ENCODE measurements around the gene SLC35E4.

The SLC35E4 gene

DNA sequence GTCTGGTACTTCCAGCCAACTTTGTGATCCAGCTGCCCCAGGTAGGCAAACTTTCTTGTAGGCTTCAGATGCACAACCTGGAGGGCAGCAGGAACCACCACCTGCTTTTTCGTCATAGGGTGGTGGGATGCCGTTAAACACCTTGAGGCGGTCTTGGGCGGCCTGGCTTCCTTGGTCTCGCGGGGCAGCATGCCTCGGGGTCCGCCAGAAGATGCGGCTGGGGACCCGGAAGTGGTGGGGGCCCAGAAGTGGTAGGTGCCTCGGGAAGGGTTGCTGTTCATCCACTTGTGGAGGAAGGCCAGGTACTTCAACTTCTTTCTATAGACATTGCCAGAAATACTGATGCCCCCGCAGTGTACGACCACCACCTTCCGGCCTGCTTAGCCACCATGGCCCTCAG, 18.8 kb downstream of the SLC35E4 start:
- TF ChIP-seq, protein P1, sequence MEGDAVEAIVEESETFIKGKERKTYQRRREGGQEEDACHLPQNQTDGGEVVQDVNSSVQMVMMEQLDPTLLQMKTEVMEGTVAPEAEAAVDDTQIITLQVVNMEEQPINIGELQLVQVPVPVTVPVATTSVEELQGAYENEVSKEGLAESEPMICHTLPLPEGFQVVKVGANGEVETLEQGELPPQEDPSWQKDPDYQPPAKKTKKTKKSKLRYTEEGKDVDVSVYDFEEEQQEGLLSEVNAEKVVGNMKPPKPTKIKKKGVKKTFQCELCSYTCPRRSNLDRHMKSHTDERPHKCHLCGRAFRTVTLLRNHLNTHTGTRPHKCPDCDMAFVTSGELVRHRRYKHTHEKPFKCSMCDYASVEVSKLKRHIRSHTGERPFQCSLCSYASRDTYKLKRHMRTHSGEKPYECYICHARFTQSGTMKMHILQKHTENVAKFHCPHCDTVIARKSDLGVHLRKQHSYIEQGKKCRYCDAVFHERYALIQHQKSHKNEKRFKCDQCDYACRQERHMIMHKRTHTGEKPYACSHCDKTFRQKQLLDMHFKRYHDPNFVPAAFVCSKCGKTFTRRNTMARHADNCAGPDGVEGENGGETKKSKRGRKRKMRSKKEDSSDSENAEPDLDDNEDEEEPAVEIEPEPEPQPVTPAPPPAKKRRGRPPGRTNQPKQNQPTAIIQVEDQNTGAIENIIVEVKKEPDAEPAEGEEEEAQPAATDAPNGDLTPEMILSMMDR (conservative IDR thresholded peaks at IDR 0.05), result no peak
- TF ChIP-seq ZFX (IDR thresholded peaks at IDR 0.05), result no peak
- H3K27ac ChIP-seq, result no peak overlapping the region

GRCh38 chr22:30655532-30655931, 20.0 kb downstream of the SLC35E4 start:
- H3K27ac ChIP-seq, result no peak overlapping the region

DNA sequence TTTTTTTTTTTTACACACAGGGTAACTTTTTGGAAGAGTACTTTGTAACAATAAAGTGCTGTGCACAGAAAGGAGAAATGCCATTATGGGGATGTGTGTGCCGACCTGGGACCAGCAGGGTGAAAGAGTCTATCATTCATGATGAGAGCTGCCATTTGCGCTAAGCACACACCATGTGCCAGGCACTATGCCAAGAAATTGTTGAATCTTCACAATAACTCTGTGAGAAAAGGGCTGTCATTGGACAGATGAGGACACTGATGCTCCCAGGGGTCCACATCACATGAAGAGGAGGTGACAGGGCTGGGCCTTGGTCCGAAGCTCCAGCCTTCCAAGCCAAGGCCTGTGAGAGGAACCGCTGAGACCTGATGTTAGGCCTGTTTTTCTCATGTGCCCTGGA, 26.5 kb downstream of the SLC35E4 start:
- TF ChIP-seq, protein P1 (conservative IDR thresholded peaks at IDR 0.05), result no peak
- no peak for TF ChIP-seq ZFX (IDR thresholded peaks at IDR 0.05)
- H3K27ac ChIP-seq, result no peak overlapping the region

More at GRCh38 chr22:30655532-30655931, 20.0 kb downstream of the SLC35E4 start:
- TF ChIP-seq, protein P1 (conservative IDR thresholded peaks at IDR 0.05), result no peak
- no peak for TF ChIP-seq ZFX (IDR thresholded peaks at IDR 0.05)

- no peak overlapping the region for H3K27ac ChIP-seq
- TF ChIP-seq ZFX (IDR thresholded peaks at IDR 0.05), result no peak
- TF ChIP-seq, protein P1 (conservative IDR thresholded peaks at IDR 0.05), result no peak
These were observed 29.2 kb downstream of the SLC35E4 start for GRCh38 chr22:30664798-30665197.

GRCh38 chr22:30665266-30665665, 29.7 kb downstream of the SLC35E4 start:
- no peak overlapping the region for H3K27ac ChIP-seq
- TF ChIP-seq, protein P1 (conservative IDR thresholded peaks at IDR 0.05), result no peak
- no peak for TF ChIP-seq ZFX (IDR thresholded peaks at IDR 0.05)

GRCh38 chr22:30665786-30666185, 30.2 kb downstream of the SLC35E4 start:
- no peak for TF ChIP-seq ZFX (IDR thresholded peaks at IDR 0.05)
- TF ChIP-seq, protein P1 (conservative IDR thresholded peaks at IDR 0.05), result no peak

GRCh38 chr22:30667107-30667493, 31.5 kb downstream of the SLC35E4 start:
- no peak for TF ChIP-seq ZFX (IDR thresholded peaks at IDR 0.05)
- TF ChIP-seq, protein P1 (conservative IDR thresholded peaks at IDR 0.05), result no peak
- H3K27ac ChIP-seq, result peak overlapping the region; percentile 49; the same call in 1 of the 2 replicates

More at GRCh38 chr22:30665786-30666185, 30.2 kb downstream of the SLC35E4 start:
- no peak overlapping the region for H3K27ac ChIP-seq

Measured in C4-2B (cell line).